ENCODE data around the gene PKMYT1.

PKMYT1 gene

DNA sequence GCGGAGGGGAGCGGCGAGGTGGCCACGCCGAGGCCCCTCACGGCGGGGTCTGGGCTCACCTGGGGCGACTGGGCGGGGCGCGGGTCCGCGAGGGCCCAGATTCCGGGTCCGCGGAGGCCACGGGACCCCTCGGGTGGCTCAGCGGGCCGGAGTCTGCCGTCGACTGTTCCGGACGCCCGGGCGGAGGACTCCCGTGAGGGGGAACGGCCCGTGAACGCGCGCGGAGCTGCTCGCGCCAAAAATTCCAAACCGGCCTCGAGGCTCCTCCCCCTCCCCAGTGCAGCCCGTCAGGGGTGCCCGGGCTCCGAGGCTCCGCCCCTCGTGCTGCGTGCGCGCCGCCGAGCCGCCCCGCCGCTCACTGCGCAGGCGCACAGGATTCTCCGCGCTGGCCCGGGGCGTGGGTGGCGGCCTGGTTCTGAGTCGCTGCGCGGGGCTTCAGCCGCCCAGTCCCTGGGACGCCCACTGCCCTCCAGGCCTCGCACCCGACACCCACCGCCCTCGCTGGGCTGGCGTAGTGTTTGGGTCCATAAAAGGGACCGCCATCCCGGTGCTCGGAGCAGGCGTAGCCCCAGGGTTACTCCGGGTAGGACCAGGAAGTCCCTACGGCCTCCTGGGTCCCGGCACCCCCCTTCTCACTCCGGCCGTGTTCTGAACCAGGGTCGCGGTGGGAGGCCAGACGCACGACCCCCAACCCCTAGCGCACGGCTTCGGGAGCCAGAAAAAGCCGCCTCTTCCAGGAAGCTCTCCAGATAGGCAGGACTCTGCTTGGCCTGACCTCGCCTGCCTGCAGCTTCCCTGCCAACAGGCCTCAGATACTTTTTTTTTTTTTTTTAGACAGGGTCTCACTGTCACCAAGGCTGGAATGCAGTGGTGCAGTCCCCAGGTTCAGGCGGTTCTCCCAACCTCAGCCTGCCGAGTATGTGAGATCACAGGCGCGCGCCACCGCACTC lies at the start of gene PKMYT1:
TSS of gene PKMYT1 (minus strand) at position 220 of the 950 bp plus-strand sequence. CDS start 789 bp downstream, outside the sequence.
- Mint-ChIP-seq H3K9me3 (no peaks in the 10 kb centered on the region), H3K4me1 (peaks cover 10% of the 10 kb centered on the region), H3K27ac (ENCODE audit: low read depth) (peak within 1 kb of the TSS; percentile 86), H3K36me3 (ENCODE audit: insufficient read depth) (peaks cover 9% of the 10 kb centered on the region), H3K27me3 (no peaks in the 10 kb centered on the region), H3K4me3 (peak within 1 kb of the TSS; percentile 71)
- DNase-seq (ENCODE audit: low spot score in 2 of 2), result peak; percentile 93 to 96
- ATAC-seq (replicated peaks; ENCODE audit: extremely low read depth, poor library complexity, severe bottlenecking), result peak; percentile 91

DNA sequence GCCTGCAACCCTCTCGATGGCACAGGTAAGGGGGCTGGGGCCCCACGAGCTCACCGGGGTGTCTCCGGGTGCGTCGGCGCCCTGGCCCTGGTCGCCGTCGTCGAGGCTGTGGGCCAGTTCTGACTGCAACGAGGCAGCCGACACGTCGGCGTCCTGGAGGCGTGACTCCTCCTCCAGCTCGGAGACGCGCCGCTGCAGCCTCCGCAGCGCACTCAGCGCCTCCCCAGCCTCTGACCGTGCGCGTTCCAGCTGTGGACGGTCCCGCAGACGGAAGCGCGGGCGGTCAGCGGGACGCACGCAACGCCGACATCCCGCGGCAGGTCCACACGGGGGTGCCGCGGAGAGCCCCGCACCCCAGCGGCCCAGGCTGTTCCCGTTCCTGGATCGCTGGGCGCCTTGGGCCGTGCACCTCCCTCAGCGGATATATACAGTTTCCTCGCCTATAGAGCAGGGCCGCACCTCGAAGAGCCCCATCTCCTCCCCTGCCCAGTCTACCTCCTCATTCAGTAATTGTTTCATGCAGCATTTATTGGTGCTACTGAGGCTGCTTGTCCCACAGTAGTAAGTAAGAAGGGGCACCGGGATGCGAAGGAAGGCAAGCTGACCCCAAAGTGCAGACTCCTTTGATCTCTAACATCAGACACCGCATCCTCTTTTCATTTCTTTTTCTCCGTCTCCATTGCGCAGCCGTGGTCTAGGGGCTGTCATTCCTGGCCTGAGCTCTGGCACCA lies 49.4 kb upstream of the PKMYT1 start:
- H3K36me3 Mint-ChIP-seq (ENCODE audit: insufficient read depth), result peaks cover 12% of the 10 kb centered on the region
- H3K27me3 Mint-ChIP-seq, result peaks cover 61% of the 10 kb centered on the region
- H3K27ac Mint-ChIP-seq (ENCODE audit: low read depth), result no peak overlapping the region
- no peak for DNase-seq (ENCODE audit: low spot score in 2 of 2)
- peaks cover 26% of the 10 kb centered on the region for H3K4me1 Mint-ChIP-seq
- peak; percentile 16 for ATAC-seq (replicated peaks; ENCODE audit: extremely low read depth, poor library complexity, severe bottlenecking)
- peak overlapping the region; percentile 48 for H3K4me3 Mint-ChIP-seq
- H3K9me3 Mint-ChIP-seq, result no peaks in the 10 kb centered on the region

DNA sequence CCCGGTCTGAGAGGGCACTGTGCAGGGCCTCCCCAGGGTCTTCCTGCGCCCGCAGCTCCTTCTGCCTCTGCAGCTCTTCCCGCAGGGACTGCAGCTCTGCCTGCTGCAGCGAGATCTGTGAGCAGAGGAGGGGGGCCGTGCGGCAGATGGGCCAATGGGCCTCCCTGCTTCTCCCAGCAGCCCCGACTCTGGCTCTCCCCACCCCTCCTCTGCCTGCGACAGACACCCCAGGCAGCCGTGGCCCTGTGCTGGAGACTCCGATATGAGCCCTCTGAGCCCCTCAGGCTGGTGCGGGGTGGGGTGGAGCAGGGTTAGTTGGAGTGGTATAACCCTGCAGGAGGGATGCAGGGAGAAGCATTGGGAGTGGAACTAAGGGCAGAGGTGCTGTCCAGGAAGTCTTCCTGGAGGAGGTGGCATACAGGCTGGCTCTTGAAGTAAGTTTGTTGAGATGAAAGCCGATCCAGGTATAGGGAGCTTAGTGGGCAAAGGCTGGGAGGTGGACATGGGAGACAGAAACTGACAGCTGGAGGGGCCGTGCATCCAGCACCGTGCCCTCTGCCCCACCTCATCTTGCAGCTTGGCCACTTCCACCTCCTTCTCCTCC lies 48.6 kb upstream of the PKMYT1 start:
- ATAC-seq (replicated peaks; ENCODE audit: extremely low read depth, poor library complexity, severe bottlenecking), result no peak
- peaks cover 33% of the 10 kb centered on the region for H3K4me1 Mint-ChIP-seq
- H3K4me3 Mint-ChIP-seq, result peak overlapping the region; percentile 20
- no peak for DNase-seq (ENCODE audit: low spot score in 2 of 2)
- H3K27me3 Mint-ChIP-seq, result peaks cover 53% of the 10 kb centered on the region
- H3K27ac Mint-ChIP-seq (ENCODE audit: low read depth), result no peak overlapping the region
- H3K36me3 Mint-ChIP-seq (ENCODE audit: insufficient read depth), result peaks cover 18% of the 10 kb centered on the region
- no peaks in the 10 kb centered on the region for H3K9me3 Mint-ChIP-seq

DNA sequence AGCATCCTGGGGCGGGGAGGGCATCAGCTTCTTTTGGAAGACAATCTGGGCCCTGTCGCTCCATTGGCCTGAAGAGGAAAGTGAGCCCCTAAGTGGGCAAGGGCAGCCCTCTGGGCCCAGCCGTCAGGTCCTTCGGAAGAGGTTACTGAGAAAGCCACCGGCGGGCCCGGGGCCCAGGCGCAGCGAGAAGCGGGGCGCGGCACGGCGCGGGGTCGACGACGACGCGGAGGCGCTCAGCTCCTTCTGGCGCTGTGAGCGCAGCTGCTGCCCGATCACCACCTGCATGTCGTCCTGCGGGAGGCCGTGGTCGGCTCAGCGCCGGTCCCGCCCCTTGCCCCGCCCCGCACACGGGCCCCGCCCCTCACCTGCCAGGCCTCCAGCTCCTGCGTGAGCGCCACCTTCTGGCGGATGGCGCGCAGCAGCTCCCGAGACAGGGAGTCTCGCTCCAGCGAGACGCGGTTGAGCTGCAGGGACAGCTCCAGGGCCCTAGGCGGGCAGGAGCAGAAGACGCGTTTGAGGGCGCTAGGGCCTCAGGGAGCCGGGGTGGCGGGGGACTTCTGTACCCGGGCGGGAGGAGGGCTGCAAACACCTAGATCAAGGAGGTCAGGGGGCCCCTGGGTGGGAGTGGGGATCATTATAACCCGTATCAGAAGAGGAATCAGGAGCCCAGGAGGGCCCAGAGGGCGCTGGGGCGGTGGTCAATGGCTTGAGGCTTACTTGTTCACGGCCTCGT lies 47.9 kb upstream of the PKMYT1 start:
- H3K4me1 Mint-ChIP-seq, result peaks cover 35% of the 10 kb centered on the region
- peaks cover 46% of the 10 kb centered on the region for H3K27me3 Mint-ChIP-seq
- H3K27ac Mint-ChIP-seq (ENCODE audit: low read depth), result no peak overlapping the region
- H3K36me3 Mint-ChIP-seq (ENCODE audit: insufficient read depth), result peaks cover 18% of the 10 kb centered on the region
- H3K9me3 Mint-ChIP-seq, result no peaks in the 10 kb centered on the region
- peak; percentile 17 for ATAC-seq (replicated peaks; ENCODE audit: extremely low read depth, poor library complexity, severe bottlenecking)
- DNase-seq (ENCODE audit: low spot score in 2 of 2), result peak; percentile 66 to 76
- peak overlapping the region; percentile 42 for H3K4me3 Mint-ChIP-seq

DNA sequence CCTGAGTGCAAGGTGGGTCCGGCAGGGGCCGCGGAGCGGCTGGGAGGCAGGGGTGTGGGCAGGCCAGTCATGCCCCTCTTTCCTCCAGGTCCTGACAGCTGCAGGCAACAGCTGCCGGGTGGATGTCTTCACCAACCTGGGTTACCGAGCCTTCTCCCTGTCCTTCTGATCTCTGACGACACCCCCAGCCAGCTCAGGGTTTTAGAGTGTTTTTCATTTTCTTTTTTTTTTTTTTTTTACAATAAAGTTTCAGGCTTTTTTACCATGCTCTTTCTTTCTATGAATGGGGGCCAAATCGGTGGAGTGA lies 47.2 kb upstream of the PKMYT1 start:
- ATAC-seq (replicated peaks; ENCODE audit: extremely low read depth, poor library complexity, severe bottlenecking) (no peak), DNase-seq (ENCODE audit: low spot score in 2 of 2) (no peak)
- peaks cover 36% of the 10 kb centered on the region for H3K4me1 Mint-ChIP-seq
- no peaks in the 10 kb centered on the region for H3K9me3 Mint-ChIP-seq
- H3K4me3 Mint-ChIP-seq, result no peak overlapping the region
- H3K36me3 Mint-ChIP-seq (ENCODE audit: insufficient read depth), result peaks cover 18% of the 10 kb centered on the region
- peaks cover 39% of the 10 kb centered on the region for H3K27me3 Mint-ChIP-seq
- no peak overlapping the region for H3K27ac Mint-ChIP-seq (ENCODE audit: low read depth)

DNA sequence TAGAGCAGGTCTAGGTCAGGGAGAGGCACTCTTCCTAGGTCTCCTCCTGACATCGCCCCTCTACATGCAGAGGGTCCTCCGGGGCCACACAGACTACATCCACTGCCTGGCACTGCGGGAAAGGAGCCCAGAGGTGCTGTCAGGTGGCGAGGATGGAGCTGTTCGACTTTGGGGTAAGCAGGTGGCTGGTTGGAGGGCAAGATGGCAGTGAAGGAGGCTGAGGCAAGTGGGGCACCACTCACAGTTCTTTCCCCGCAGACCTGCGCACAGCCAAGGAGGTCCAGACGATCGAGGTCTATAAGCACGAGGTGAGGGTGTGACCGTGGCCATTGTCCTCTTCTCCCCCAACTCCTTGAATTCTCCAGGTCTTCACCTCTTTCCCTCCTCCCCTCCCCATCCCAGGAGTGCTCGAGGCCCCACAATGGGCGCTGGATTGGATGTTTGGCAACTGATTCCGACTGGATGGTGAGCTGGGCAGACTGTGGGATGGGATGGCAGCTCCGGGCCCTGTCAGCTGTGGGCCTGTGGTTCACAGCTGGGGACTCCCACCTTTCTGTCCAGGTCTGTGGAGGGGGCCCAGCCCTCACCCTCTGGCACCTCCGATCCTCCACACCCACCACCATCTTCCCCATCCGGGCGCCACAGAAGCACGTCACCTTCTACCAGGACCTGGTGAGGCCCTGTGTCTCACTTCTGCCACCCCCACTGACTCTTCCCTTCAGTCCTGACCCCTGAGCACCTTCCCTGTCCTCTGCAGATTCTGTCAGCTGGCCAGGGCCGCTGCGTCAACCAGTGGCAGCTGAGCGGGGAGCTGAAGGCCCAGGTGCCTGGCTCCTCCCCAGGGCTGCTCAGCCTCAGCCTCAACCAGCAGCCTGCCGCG lies 46.6 kb upstream of the PKMYT1 start:
- no peak for ATAC-seq (replicated peaks; ENCODE audit: extremely low read depth, poor library complexity, severe bottlenecking)
- H3K4me3 Mint-ChIP-seq, result no peak overlapping the region
- DNase-seq (ENCODE audit: low spot score in 2 of 2), result no peak
- no peaks in the 10 kb centered on the region for H3K9me3 Mint-ChIP-seq
- H3K27me3 Mint-ChIP-seq, result peaks cover 33% of the 10 kb centered on the region
- H3K27ac Mint-ChIP-seq (ENCODE audit: low read depth), result no peak overlapping the region
- H3K4me1 Mint-ChIP-seq, result peaks cover 41% of the 10 kb centered on the region
- peaks cover 18% of the 10 kb centered on the region for H3K36me3 Mint-ChIP-seq (ENCODE audit: insufficient read depth)

DNA sequence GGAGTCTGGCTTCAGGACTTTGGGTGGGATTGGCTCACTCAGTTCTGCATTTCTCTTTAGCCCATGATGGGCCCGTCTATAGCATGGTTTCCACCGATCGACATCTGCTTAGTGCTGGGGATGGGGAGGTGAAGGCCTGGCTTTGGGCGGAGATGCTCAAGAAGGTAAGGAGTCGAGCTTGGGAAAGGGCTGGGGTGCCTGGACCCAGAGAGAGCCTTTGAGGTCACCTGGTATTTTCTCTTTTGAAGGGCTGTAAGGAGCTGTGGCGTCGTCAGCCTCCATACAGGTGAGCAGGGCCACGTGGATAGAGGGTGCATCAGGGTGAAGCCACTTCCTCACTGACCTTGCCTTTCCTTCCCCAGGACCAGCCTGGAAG lies 45.7 kb upstream of the PKMYT1 start:
- no peak overlapping the region for H3K4me3 Mint-ChIP-seq
- DNase-seq (ENCODE audit: low spot score in 2 of 2) (no peak), ATAC-seq (replicated peaks; ENCODE audit: extremely low read depth, poor library complexity, severe bottlenecking) (no peak)
- no peak overlapping the region for H3K27ac Mint-ChIP-seq (ENCODE audit: low read depth)
- peaks cover 49% of the 10 kb centered on the region for H3K4me1 Mint-ChIP-seq
- peaks cover 26% of the 10 kb centered on the region for H3K27me3 Mint-ChIP-seq
- peaks cover 18% of the 10 kb centered on the region for H3K36me3 Mint-ChIP-seq (ENCODE audit: insufficient read depth)
- H3K9me3 Mint-ChIP-seq, result no peaks in the 10 kb centered on the region

DNA sequence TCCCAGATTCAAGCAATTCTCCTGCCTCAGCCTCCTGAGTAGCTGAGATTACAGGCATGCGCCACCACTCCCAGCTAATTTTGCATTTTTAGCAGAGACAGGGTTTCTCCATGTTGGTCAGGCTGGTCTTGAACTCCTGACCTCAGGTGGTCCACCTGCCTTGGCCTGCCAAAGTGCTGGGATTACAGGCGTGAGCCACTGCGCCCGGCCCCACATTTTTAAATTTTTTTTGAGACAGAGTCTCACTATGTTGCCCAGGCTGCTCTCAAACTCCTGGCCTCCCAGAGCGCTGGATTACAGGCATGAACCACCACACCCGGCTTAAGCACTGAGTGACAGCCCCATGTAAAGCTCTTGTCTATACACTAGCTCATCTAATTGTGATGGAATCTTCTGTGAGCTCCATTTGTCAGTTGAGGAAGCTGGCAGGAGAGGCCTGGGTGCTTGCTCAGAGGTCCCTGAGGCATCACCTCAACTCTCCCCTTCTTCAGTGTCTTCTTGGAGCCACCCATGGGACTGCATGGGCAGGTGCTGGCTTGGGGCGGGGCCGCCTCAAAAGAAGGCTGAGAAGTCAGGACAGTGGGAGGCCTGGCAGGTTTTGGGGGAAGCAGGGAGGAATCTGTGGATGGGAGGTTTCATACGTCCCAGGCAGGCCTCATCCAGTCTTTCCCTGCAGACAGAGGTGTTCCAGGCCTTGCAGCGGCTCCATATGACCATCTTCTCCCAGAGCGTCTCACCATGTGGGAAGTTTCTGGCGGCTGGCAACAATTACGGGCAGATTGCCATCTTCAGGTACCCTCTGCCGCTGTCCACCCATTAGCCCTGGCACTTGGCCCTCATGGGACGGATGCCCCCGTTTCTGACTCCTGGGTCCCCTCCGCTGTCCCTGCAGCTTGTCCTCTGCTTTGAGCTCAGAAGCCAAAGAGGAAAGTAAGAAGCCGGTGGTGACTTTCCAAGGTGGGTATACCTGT lies 45.1 kb upstream of the PKMYT1 start:
- DNase-seq (ENCODE audit: low spot score in 2 of 2) (no peak), ATAC-seq (replicated peaks; ENCODE audit: extremely low read depth, poor library complexity, severe bottlenecking) (no peak)
- peaks cover 18% of the 10 kb centered on the region for H3K36me3 Mint-ChIP-seq (ENCODE audit: insufficient read depth)
- H3K4me3 Mint-ChIP-seq, result peak overlapping the region; percentile 76
- peaks cover 54% of the 10 kb centered on the region for H3K4me1 Mint-ChIP-seq
- no peak overlapping the region for H3K27ac Mint-ChIP-seq (ENCODE audit: low read depth)
- H3K27me3 Mint-ChIP-seq, result peaks cover 19% of the 10 kb centered on the region
- H3K9me3 Mint-ChIP-seq, result no peaks in the 10 kb centered on the region

DNA sequence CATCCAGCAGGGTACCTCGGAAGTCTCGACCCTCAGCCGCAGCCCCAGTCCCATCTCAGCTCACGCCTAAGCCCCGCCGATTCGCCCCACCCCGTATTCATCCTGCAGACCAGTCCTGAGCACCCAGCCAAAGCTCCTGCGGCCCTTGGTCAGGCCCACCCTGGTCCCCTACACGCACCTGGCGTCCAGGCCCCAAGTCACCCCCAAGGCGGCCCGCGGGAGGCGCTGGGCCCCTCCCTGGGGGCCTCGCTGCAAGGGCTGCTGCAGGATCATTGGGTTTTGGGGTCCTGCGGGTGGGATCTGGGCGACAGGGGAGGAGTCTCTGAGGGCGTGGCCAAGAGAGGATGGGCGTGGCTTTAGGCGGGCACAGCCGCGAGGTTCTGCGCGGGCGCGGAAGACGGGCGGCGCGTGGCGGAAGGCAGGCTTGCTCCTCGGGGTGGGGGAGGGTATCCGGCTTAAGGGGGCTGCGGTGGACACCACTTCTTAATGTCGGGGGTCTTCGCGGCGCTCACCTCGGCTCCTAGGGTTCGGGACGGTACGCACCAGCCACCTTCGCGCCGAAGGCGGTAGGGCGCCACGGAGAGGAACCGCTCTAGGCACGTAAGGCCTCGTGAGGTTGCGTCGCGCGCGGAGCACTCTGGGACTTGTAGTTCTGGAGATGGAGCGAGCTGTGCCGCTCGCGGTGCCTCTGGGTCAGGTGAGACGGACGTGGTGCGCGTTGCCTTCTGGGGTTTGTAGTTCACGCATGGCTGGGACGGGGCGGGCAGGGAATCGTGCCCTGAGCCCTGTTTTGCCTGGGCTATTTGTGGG lies 43.6 kb upstream of the PKMYT1 start, which contains the start of the genes HCFC1R1 and THOC6:
TSS of gene HCFC1R1 (minus strand) at position 274 of the 810 bp plus-strand sequence. CDS start at position 273, 1 bp downstream.
TSS of gene THOC6 (plus strand) at position 367 of the 810 bp plus-strand sequence. CDS start at position 659, 292 bp downstream.
- Mint-ChIP-seq H3K4me1 (peaks cover 49% of the 10 kb centered on the region), H3K36me3 (ENCODE audit: insufficient read depth) (peaks cover 16% of the 10 kb centered on the region), H3K9me3 (no peaks in the 10 kb centered on the region), H3K27ac (ENCODE audit: low read depth) (peak within 1 kb of the TSS; percentile 66), H3K27me3 (peaks cover 4% of the 10 kb centered on the region), H3K4me3 (peak within 1 kb of the TSS; percentile 76)
- DNase-seq (ENCODE audit: low spot score in 2 of 2), result peak; percentile 92 to 93
- ATAC-seq (replicated peaks; ENCODE audit: extremely low read depth, poor library complexity, severe bottlenecking), result peak; percentile 87

DNA sequence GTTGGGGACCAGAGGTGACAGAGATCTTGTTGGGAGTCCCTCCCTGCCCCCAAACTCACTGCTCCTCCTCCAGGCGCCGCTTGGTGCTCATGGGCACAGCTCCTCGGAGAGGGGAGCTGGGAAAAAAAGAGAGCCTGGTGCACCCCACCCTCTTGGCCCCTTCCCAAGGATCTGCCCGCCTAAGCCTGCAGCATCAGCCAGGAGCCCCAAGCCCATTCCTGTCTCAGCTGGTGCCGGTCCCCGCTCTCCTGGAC lies 43.1 kb upstream of the PKMYT1 start:
- no peaks in the 10 kb centered on the region for H3K9me3 Mint-ChIP-seq
- H3K27ac Mint-ChIP-seq (ENCODE audit: low read depth), result peak overlapping the region; percentile 66
- DNase-seq (ENCODE audit: low spot score in 2 of 2) (no peak), ATAC-seq (replicated peaks; ENCODE audit: extremely low read depth, poor library complexity, severe bottlenecking) (no peak)
- peaks cover 44% of the 10 kb centered on the region for H3K4me1 Mint-ChIP-seq
- H3K4me3 Mint-ChIP-seq, result peak overlapping the region; percentile 76
- no peaks in the 10 kb centered on the region for H3K27me3 Mint-ChIP-seq
- peaks cover 16% of the 10 kb centered on the region for H3K36me3 Mint-ChIP-seq (ENCODE audit: insufficient read depth)
